ENCODE measurements around the gene PPARG. TPM values are rescaled to one million over a fixed set of nuclear protein-coding genes. Genes with fewer than 3 reads are reported as not detected.
"Not testable (repeated sequence)": the region's sequence is repeated elsewhere in the genome, so short reads cannot be mapped to it uniquely, and the experiment has no call there.

PPARG gene
- total RNA-seq, 1 experiment from 2014 or later = 71.6 TPM

- H3K27me3 ChIP-seq (ENCODE audit: insufficient read depth, low read length); BruUV-seq (replicated peaks); DNase-seq (ENCODE audit: low read depth, low spot score); H4K20me1 ChIP-seq (ENCODE audit: insufficient read depth); ATAC-seq; H3K9me3 ChIP-seq (ENCODE audit: control insufficient read depth in 1 of 2, insufficient read depth in 1 of 2, low read depth in 1 of 2, low read length in 2 of 2); H3K9ac ChIP-seq (ENCODE audit: low read length); H3K79me2 ChIP-seq (ENCODE audit: insufficient read depth, low read length); H3K4me3 ChIP-seq (replicated peaks in 1 of 2; ENCODE audit: low read depth in 1 of 2, low read length in 2 of 2); H3K9me2 ChIP-seq (ENCODE audit: insufficient read depth); H3K36me3 ChIP-seq (ENCODE audit: control insufficient read depth in 1 of 2, insufficient read depth in 2 of 2, low read length in 2 of 2): not testable (repeated sequence)
- peaks cover 23 to 51% of the 10 kb centered on the region in 2 experiments; a peak in 3 of 4 replicates for H3K4me1 ChIP-seq (ENCODE audit: control insufficient read depth in 1 of 2, insufficient read depth in 2 of 2, low read length in 2 of 2)
- peak overlapping the region; percentile 99 for H2AFZ ChIP-seq (ENCODE audit: low read depth, low read length, poor library complexity, severe bottlenecking)
- intact Hi-C loops (cut with micrococcal nuclease) = loop anchor here (1.0 kb wide), 2 partner anchors 34 to 344 kb away; no protein-coding TSS in a partner anchor
- H3K4me2 ChIP-seq (ENCODE audit: low read length) = peak overlapping the region; percentile 38
- ChIA-PET RAD21 (ENCODE audit: low non-redundant PET in 1 of 2, low total read pairs in 2 of 2, uncharacterized antibody in 2 of 2, unreplicated experiment in 2 of 2) (interaction anchor here (0.9 to 2.0 kb wide), 12 partner anchors 8 to 344 kb away, joined by 3 to 16 read pairs (median 4); no protein-coding TSS in a partner anchor), POLR2A (interaction anchor here (1.2 to 2.4 kb wide), 4 partner anchors 285 to 344 kb away, joined by 3 to 10 read pairs (median 6); no protein-coding TSS in a partner anchor), CTCF (interaction anchor here (0.8 to 4.9 kb wide), 25 partner anchors 9 to 632 kb away, joined by 3 to 90 read pairs (median 4); partner anchors contain the start of genes PPARG and TAMM41)
- H3K27ac ChIP-seq (ENCODE audit: low read depth, low read length) = peak overlapping the region; percentile 23
Observed at GRCh38 chr3:12479198-12479597, 190.3 kb downstream of the PPARG start.

GRCh38 chr3:12479919-12480427 is 191.1 kb downstream of the PPARG start:
- Histone ChIP-seq H3K4me2 (ENCODE audit: low read length) (peak overlapping the region; percentile 38), H3K9ac (ENCODE audit: low read length) (peak overlapping the region; percentile 31; the same call in 1 of the 2 replicates), H3K79me2 (ENCODE audit: insufficient read depth, low read length) (peaks cover 5% of the 10 kb centered on the region), H3K4me1 (ENCODE audit: control insufficient read depth in 1 of 2, insufficient read depth in 2 of 2, low read length in 2 of 2) (peaks cover 23 to 51% of the 10 kb centered on the region in 2 experiments; a peak in 3 of 4 replicates), H3K27ac (ENCODE audit: low read depth, low read length) (peak overlapping the region; percentile 23), H3K27me3 (ENCODE audit: insufficient read depth, low read length) (no peaks in the 10 kb centered on the region), H3K9me3 (ENCODE audit: control insufficient read depth in 1 of 2, insufficient read depth in 1 of 2, low read depth in 1 of 2, low read length in 2 of 2) (no peaks in the 10 kb centered on the region), H2AFZ (ENCODE audit: low read depth, low read length, poor library complexity, severe bottlenecking) (peak overlapping the region; percentile 99), H4K20me1 (ENCODE audit: insufficient read depth) (no peaks in the 10 kb centered on the region), H3K4me3 (replicated peaks in 1 of 2; ENCODE audit: low read depth in 1 of 2, low read length in 2 of 2) (no peak overlapping the region), H3K9me2 (ENCODE audit: insufficient read depth) (no peaks in the 10 kb centered on the region), H3K36me3 (ENCODE audit: control insufficient read depth in 1 of 2, insufficient read depth in 2 of 2, low read length in 2 of 2) (no peaks in the 10 kb centered on the region)
- TF ChIP-seq CTCF (IDR thresholded peaks at IDR 0.05 in 2 of 3, conservative IDR thresholded peaks at IDR 0.05 in 1 of 3; ENCODE audit: borderline replicate concordance in 1 of 3, insufficient read depth in 1 of 3, low read depth in 2 of 3, low read length in 2 of 3) = peak; percentile 46 to 90 (median 82); a peak in 5 of 6 replicates
- TF ChIP-seq FOSL1 (IDR thresholded peaks at IDR 0.05; ENCODE audit: low read depth) = no peak
- no peak for TF ChIP-seq SIN3A (IDR thresholded peaks at IDR 0.05; ENCODE audit: low read depth)
- peak; percentile 97 for TF ChIP-seq RAD21 (IDR thresholded peaks at IDR 0.05; ENCODE audit: low read depth)
- no peak for TF ChIP-seq ZBTB33 (IDR thresholded peaks at IDR 0.05; ENCODE audit: extremely low read depth, insufficient replicate concordance, low read length)
- no peak for TF ChIP-seq EZH2phosphoT487 (IDR thresholded peaks at IDR 0.05; ENCODE audit: borderline replicate concordance)
- TF ChIP-seq CBX3 (IDR thresholded peaks at IDR 0.05; ENCODE audit: low read depth) = no peak
- CTCF ChIA-PET = interaction anchor here (0.7 to 4.9 kb wide), 28 partner anchors 10 to 633 kb away, joined by 3 to 90 read pairs (median 4); partner anchors contain the start of genes PPARG and TAMM41
- DNase-seq (ENCODE audit: low read depth, low spot score) (peak; percentile 48), ATAC-seq (peak; percentile 61)
- intact Hi-C loops (cut with micrococcal nuclease) = loop anchor here (1.0 to 5.0 kb wide), 6 partner anchors 35 to 345 kb away; no protein-coding TSS in a partner anchor
- RAD21 ChIA-PET (ENCODE audit: low non-redundant PET in 1 of 2, low total read pairs in 2 of 2, uncharacterized antibody in 2 of 2, unreplicated experiment in 2 of 2) = interaction anchor here (0.7 to 2.0 kb wide), 14 partner anchors 9 to 345 kb away, joined by 3 to 16 read pairs (median 4); no protein-coding TSS in a partner anchor
- POLR2A ChIA-PET = interaction anchor here (0.6 to 2.4 kb wide), 7 partner anchors 9 to 544 kb away, joined by 3 to 10 read pairs (median 3); no protein-coding TSS in a partner anchor
- BruUV-seq (replicated peaks) = no TSS peak
